ENCODE data around the gene PRSS16.

PRSS16 gene

GRCh38 chr6:27281569-27281968 lies 34.1 kb downstream of the PRSS16 start:
- H3K27ac ChIP-seq: no peak overlapping the region
- H3K9me3 ChIP-seq (ENCODE audit: severe bottlenecking): peaks cover 70% of the 10 kb centered on the region
- no peaks in the 10 kb centered on the region for H3K36me3 ChIP-seq
- peaks cover 98% of the 10 kb centered on the region for H3K27me3 ChIP-seq (ENCODE audit: insufficient read depth, low read depth, severe bottlenecking)
- no peak overlapping the region for H3K4me3 ChIP-seq (ENCODE audit: low read depth, low read length)
- TF ChIP-seq, protein P1, sequence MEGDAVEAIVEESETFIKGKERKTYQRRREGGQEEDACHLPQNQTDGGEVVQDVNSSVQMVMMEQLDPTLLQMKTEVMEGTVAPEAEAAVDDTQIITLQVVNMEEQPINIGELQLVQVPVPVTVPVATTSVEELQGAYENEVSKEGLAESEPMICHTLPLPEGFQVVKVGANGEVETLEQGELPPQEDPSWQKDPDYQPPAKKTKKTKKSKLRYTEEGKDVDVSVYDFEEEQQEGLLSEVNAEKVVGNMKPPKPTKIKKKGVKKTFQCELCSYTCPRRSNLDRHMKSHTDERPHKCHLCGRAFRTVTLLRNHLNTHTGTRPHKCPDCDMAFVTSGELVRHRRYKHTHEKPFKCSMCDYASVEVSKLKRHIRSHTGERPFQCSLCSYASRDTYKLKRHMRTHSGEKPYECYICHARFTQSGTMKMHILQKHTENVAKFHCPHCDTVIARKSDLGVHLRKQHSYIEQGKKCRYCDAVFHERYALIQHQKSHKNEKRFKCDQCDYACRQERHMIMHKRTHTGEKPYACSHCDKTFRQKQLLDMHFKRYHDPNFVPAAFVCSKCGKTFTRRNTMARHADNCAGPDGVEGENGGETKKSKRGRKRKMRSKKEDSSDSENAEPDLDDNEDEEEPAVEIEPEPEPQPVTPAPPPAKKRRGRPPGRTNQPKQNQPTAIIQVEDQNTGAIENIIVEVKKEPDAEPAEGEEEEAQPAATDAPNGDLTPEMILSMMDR (IDR thresholded peaks at IDR 0.05; ENCODE audit: low read depth, low read length): no peak
- no peak for DNase-seq

GRCh38 chr6:27283279-27283678 lies 35.8 kb downstream of the PRSS16 start:
- Histone ChIP-seq H3K27me3 (ENCODE audit: insufficient read depth, low read depth, severe bottlenecking) (peaks cover 96% of the 10 kb centered on the region), H3K9me3 (ENCODE audit: severe bottlenecking) (peaks cover 63% of the 10 kb centered on the region), H3K27ac (no peak overlapping the region), H3K36me3 (no peaks in the 10 kb centered on the region), H3K4me3 (ENCODE audit: low read depth, low read length) (no peak overlapping the region)
- no peak for DNase-seq
- TF ChIP-seq, protein P1 (IDR thresholded peaks at IDR 0.05; ENCODE audit: low read depth, low read length): no peak

GRCh38 chr6:27286141-27286540 lies 38.6 kb downstream of the PRSS16 start:
- TF ChIP-seq, protein P1 (IDR thresholded peaks at IDR 0.05; ENCODE audit: low read depth, low read length): no peak
- Histone ChIP-seq H3K27ac (no peak overlapping the region), H3K9me3 (ENCODE audit: severe bottlenecking) (peaks cover 65% of the 10 kb centered on the region), H3K4me3 (ENCODE audit: low read depth, low read length) (no peak overlapping the region), H3K36me3 (no peaks in the 10 kb centered on the region), H3K27me3 (ENCODE audit: insufficient read depth, low read depth, severe bottlenecking) (peaks cover 96% of the 10 kb centered on the region)
- no peak for DNase-seq

DNA sequence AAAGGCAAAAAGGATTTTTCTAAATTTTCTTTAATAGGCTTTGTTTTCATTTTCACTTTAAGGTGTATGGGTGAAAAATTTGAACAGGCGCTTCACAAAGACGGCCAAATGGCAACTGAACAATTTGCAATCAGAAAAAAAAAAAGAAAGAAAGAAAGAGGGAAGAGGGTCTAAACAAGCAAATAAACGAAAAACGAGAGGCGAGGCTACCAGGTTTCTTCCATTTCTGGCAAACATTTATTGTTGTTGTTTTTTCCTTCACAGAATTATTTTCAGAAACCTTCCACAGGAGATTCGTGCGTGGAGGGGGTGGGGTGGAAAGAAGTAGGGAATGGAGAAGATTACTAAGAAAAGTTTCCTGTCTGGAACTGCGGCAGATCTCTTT lies 40.2 kb downstream of the PRSS16 start:
- Histone ChIP-seq H3K27ac (no peak overlapping the region), H3K36me3 (no peaks in the 10 kb centered on the region), H3K4me3 (ENCODE audit: low read depth, low read length) (no peak overlapping the region), H3K9me3 (ENCODE audit: severe bottlenecking) (peaks cover 67% of the 10 kb centered on the region), H3K27me3 (ENCODE audit: insufficient read depth, low read depth, severe bottlenecking) (peaks cover 99% of the 10 kb centered on the region)
- TF ChIP-seq, protein P1 (IDR thresholded peaks at IDR 0.05; ENCODE audit: low read depth, low read length): no peak
- DNase-seq: no peak

DNA sequence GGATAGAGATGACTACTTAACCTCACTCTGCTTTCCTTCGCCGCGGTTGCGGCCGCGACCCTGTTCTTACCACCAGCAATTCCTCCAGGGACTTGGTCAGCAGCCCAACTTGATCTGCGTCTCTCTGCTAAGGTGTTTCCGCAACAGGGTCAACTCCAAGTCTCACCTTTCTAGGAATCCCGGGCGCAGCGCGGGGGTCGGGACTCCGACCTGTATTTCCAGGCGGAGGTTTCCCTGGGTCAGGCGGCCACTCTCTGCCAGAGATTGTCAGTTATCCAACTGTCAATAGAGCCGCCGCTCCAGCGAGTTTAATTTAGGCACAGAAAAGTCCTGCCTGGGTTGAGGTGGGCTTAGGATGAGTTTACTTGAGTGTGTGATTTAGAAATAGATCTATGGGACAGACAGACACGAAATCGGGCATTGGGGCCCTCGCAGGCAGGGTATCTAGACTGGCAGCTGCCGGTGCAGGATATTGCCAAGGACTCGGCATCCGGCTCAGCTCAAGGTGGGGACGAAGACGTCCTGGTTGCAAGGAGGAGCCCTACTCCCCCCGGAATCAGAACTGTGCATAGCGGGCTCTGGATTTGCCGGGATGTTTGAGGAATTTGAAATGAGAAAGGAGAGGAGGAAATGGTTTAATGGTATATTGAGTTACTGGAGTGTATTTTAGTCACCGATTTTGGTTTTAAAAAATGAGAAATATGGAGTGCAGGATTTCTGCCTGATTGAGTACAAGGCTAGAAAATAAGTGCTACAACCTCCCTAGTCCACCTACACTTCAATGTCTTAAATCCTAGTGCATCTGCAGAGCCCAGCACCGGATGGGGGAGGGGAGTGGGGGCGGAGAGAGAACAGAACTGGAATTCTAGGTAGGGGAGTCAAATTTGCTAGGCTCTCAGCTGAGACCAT lies 40.9 kb downstream of the PRSS16 start:
- Histone ChIP-seq H3K4me3 (ENCODE audit: low read depth, low read length) (no peak overlapping the region), H3K9me3 (ENCODE audit: severe bottlenecking) (peaks cover 67% of the 10 kb centered on the region), H3K36me3 (no peaks in the 10 kb centered on the region), H3K27ac (no peak overlapping the region), H3K27me3 (ENCODE audit: insufficient read depth, low read depth, severe bottlenecking) (peaks cover 99% of the 10 kb centered on the region)
- DNase-seq: no peak
- TF ChIP-seq, protein P1 (IDR thresholded peaks at IDR 0.05; ENCODE audit: low read depth, low read length): no peak

Data from WERI-Rb-1 (cell line).